Occipital lobe (tissue), 2 donors: ENCODE results near the gene FZD7. TPM values are rescaled to one million over a fixed set of nuclear protein-coding genes. Genes with fewer than 3 reads are reported as not detected.

ENCODE experiments used
- DNase-seq: peaks from one replicate; lab custom pipeline; 2025; lab: John Stamatoyannopoulos, UW
- total RNA-seq: library from RNA; depleted of rRNA; stranded (reverse); fragments of >200 nt; gene quantifications from one replicate; pipeline ENCODE4 v1.2.3, GENCODE V29; 2014

The FZD7 gene
- total RNA-seq, 1 donor from 2014 or later, result 7.0 TPM

- DNase-seq, result no peak
These were observed 24.1 kb upstream of the FZD7 start for GRCh38 chr2:202009581-202009980.

GRCh38 chr2:202014318-202014717 is 19.3 kb upstream of the FZD7 start:
- no peak for DNase-seq

- no peak for DNase-seq
These were observed 18.9 kb upstream of the FZD7 start for GRCh38 chr2:202014759-202015211.

GRCh38 chr2:202015471-202015870 is 18.2 kb upstream of the FZD7 start:
- no peak for DNase-seq

GRCh38 chr2:202016579-202017227 is 17.0 kb upstream of the FZD7 start:
- DNase-seq, result no peak

- no peak for DNase-seq
These were observed 15.7 kb upstream of the FZD7 start for GRCh38 chr2:202017940-202018339.

- no peak for DNase-seq
These were observed 14.7 kb upstream of the FZD7 start for GRCh38 chr2:202018950-202019349.

GRCh38 chr2:202019689-202020450 is 13.8 kb upstream of the FZD7 start:
- DNase-seq, result no peak

- DNase-seq, result no peak
These were observed 10.9 kb upstream of the FZD7 start for GRCh38 chr2:202022755-202023154.

- DNase-seq, result no peak
These were observed 10.3 kb upstream of the FZD7 start for GRCh38 chr2:202023198-202023903.

GRCh38 chr2:202023904-202024266 is 9.8 kb upstream of the FZD7 start:
- DNase-seq, result no peak

GRCh38 chr2:202024871-202025270 is 8.8 kb upstream of the FZD7 start:
- DNase-seq, result no peak

- no peak for DNase-seq
These were observed 7.8 kb upstream of the FZD7 start for GRCh38 chr2:202025816-202026215.

- DNase-seq, result no peak
These were observed 7.1 kb upstream of the FZD7 start for GRCh38 chr2:202026507-202026906.

- no peak for DNase-seq
These were observed 3.0 kb upstream of the FZD7 start for GRCh38 chr2:202030691-202031090.

- DNase-seq, result no peak
These were observed 2.3 kb upstream of the FZD7 start for GRCh38 chr2:202031246-202031951.

- DNase-seq, result no peak
These were observed 774 bp upstream of the FZD7 start for GRCh38 chr2:202032846-202033316.

- no peak for DNase-seq
These were observed 814 bp downstream of the FZD7 start for GRCh38 chr2:202034249-202035088.

- no peak for DNase-seq
These were observed 1.7 kb downstream of the FZD7 start for GRCh38 chr2:202035089-202035940.

- DNase-seq, result no peak
These were observed 2.3 kb downstream of the FZD7 start for GRCh38 chr2:202035941-202036372.
